Measurements from ENCODE around the gene CD48. TPM values are rescaled to one million over a fixed set of nuclear protein-coding genes. Genes with fewer than 3 reads are reported as not detected.

Gene CD48
- total RNA-seq, 2 donors from 2014 or later: 0.55 to 1.1 TPM

- WGBS, 2 experiments (ENCODE audit: insufficient coverage in 1 of 2, insufficient read length in 1 of 2): 100% methylated on average over 1 to 2 of the region's 2 CpGs
- Mint-ChIP-seq H3K4me3 (no peak overlapping the region), H3K36me3 (ENCODE audit: low read depth) (no peaks in the 10 kb centered on the region), H3K27ac (no peak overlapping the region), H3K9me3 (no peaks in the 10 kb centered on the region), H3K27me3 (ENCODE audit: insufficient read depth) (peaks cover 13% of the 10 kb centered on the region), H3K4me1 (no peaks in the 10 kb centered on the region)
- Histone ChIP-seq H3K36me3 (ENCODE audit: control insufficient read depth, insufficient read depth, low read length) (no peaks in the 10 kb centered on the region), H3K9ac (ENCODE audit: extremely low read depth, low read length, poor library complexity, severe bottlenecking) (no peak overlapping the region), H3K9me3 (ENCODE audit: control insufficient read depth, low read length) (no peaks in the 10 kb centered on the region), H3K4me3 (ENCODE audit: low read length) (no peak overlapping the region), H3K27me3 (ENCODE audit: control insufficient read depth, insufficient read depth, low read length, poor library complexity, severe bottlenecking) (peaks cover 10% of the 10 kb centered on the region), H3K27ac (ENCODE audit: low read depth, low read length) (no peak overlapping the region), H3K4me1 (ENCODE audit: control insufficient read depth, insufficient read depth, low read length) (no peaks in the 10 kb centered on the region)
- TF ChIP-seq, protein P1, sequence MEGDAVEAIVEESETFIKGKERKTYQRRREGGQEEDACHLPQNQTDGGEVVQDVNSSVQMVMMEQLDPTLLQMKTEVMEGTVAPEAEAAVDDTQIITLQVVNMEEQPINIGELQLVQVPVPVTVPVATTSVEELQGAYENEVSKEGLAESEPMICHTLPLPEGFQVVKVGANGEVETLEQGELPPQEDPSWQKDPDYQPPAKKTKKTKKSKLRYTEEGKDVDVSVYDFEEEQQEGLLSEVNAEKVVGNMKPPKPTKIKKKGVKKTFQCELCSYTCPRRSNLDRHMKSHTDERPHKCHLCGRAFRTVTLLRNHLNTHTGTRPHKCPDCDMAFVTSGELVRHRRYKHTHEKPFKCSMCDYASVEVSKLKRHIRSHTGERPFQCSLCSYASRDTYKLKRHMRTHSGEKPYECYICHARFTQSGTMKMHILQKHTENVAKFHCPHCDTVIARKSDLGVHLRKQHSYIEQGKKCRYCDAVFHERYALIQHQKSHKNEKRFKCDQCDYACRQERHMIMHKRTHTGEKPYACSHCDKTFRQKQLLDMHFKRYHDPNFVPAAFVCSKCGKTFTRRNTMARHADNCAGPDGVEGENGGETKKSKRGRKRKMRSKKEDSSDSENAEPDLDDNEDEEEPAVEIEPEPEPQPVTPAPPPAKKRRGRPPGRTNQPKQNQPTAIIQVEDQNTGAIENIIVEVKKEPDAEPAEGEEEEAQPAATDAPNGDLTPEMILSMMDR (conservative IDR thresholded peaks at IDR 0.05): no peak
- DNase-seq: no peak
Measured at GRCh38 chr1:160755461-160755860, 43.8 kb upstream of the CD48 start.

DNA sequence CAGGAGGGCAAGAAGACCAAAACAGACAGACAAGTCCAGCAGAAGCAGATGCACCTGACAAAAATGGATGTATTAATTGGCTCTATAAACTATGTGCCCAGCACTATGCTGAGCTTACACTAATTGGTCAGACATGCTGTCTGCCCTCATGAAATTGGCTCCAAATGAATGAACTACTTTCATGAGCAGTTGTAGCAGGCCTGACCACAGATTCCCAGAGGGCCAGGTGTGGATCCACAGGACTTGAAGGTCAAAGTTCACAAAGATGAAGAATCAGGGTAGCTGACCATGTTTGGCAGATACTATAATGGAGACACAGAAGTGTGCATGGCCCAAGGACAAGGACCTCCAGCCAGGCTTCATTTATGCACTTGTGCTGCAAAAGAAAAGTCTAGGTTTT, 42.0 kb upstream of the CD48 start:
- no peaks in the 10 kb centered on the region for H3K9me3 ChIP-seq (ENCODE audit: control insufficient read depth, low read length)
- H3K4me3 ChIP-seq (ENCODE audit: low read length): no peak overlapping the region
- Mint-ChIP-seq H3K27me3 (ENCODE audit: insufficient read depth) (peaks cover 16% of the 10 kb centered on the region), H3K36me3 (ENCODE audit: low read depth) (no peaks in the 10 kb centered on the region), H3K27ac (no peak overlapping the region), H3K4me3 (no peak overlapping the region), H3K9me3 (no peaks in the 10 kb centered on the region), H3K4me1 (no peaks in the 10 kb centered on the region)
- no peaks in the 10 kb centered on the region for H3K4me1 ChIP-seq (ENCODE audit: control insufficient read depth, insufficient read depth, low read length)
- no peak overlapping the region for H3K9ac ChIP-seq (ENCODE audit: extremely low read depth, low read length, poor library complexity, severe bottlenecking)
- no peaks in the 10 kb centered on the region for H3K36me3 ChIP-seq (ENCODE audit: control insufficient read depth, insufficient read depth, low read length)
- H3K27ac ChIP-seq (ENCODE audit: low read depth, low read length): no peak overlapping the region
- TF ChIP-seq, protein P1 (conservative IDR thresholded peaks at IDR 0.05): no peak
- no peak for DNase-seq
- peaks cover 13% of the 10 kb centered on the region for H3K27me3 ChIP-seq (ENCODE audit: control insufficient read depth, insufficient read depth, low read length, poor library complexity, severe bottlenecking)

DNA sequence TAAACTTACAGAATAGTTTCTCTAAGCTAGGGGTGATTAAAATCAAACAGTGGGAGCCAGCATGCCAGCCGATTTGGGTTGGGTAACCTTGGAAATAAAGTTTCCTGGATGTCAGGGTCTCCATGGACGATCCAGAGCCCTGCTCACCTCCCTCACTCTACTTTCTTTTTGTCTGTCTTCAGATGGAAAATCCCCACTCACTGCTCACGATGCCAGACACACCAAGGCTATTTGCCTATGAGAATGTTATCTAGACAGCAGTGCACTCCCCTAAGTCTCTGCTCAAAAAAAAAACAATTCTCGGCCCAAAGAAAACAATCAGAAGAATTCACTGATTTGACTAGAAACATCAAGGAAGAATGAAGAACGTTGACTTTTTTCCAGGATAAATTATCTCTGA, 41.3 kb upstream of the CD48 start:
- no peak overlapping the region for H3K4me3 Mint-ChIP-seq
- H3K4me1 ChIP-seq (ENCODE audit: control insufficient read depth, insufficient read depth, low read length): no peaks in the 10 kb centered on the region
- no peak overlapping the region for H3K4me3 ChIP-seq (ENCODE audit: low read length)
- H3K36me3 Mint-ChIP-seq (ENCODE audit: low read depth): no peaks in the 10 kb centered on the region
- peaks cover 16% of the 10 kb centered on the region for H3K27me3 Mint-ChIP-seq (ENCODE audit: insufficient read depth)
- H3K27ac ChIP-seq (ENCODE audit: low read depth, low read length): peak overlapping the region; percentile 32
- DNase-seq: no peak
- peaks cover 13% of the 10 kb centered on the region for H3K27me3 ChIP-seq (ENCODE audit: control insufficient read depth, insufficient read depth, low read length, poor library complexity, severe bottlenecking)
- TF ChIP-seq, protein P1 (conservative IDR thresholded peaks at IDR 0.05): no peak
- no peaks in the 10 kb centered on the region for H3K9me3 Mint-ChIP-seq
- no peak overlapping the region for H3K27ac Mint-ChIP-seq
- no peaks in the 10 kb centered on the region for H3K9me3 ChIP-seq (ENCODE audit: control insufficient read depth, low read length)
- 80 to 90% methylated on average over 1 to 5 of the region's 5 CpGs for WGBS, 2 experiments (ENCODE audit: insufficient coverage in 1 of 2, insufficient read length in 1 of 2)
- H3K9ac ChIP-seq (ENCODE audit: extremely low read depth, low read length, poor library complexity, severe bottlenecking): no peak overlapping the region
- H3K36me3 ChIP-seq (ENCODE audit: control insufficient read depth, insufficient read depth, low read length): no peaks in the 10 kb centered on the region
- H3K4me1 Mint-ChIP-seq: no peaks in the 10 kb centered on the region

All from endodermal cell (in vitro differentiated cells).